GDM1 (cell line): ENCODE data around the gene RAX.

Experiments
- DNase-seq: peaks from one replicate; lab custom pipeline; 2025; lab: John Stamatoyannopoulos, UW

The RAX gene

GRCh38 chr18:59272891-59273758, at the start of gene RAX:
TSS of gene RAX (minus strand) at chr18:59273454. CDS start at chr18:59273206, 248 bp downstream.
- DNase-seq: no peak

GRCh38 chr18:59318460-59319050, 45.3 kb upstream of the RAX start, which contains the start of gene CPLX4:
TSS of gene CPLX4 (minus strand) at chr18:59318649. CDS start at chr18:59318462, 187 bp downstream.
- DNase-seq: no peak

- no peak for DNase-seq
Observed at GRCh38 chr18:59311631-59312030, 38.4 kb upstream of the RAX start.

GRCh38 chr18:59308938-59309260, 35.6 kb upstream of the RAX start:
- DNase-seq: no peak

- peak; percentile 19 for DNase-seq
Observed at GRCh38 chr18:59308248-59308937, 35.1 kb upstream of the RAX start.

GRCh38 chr18:59306640-59307039, 33.4 kb upstream of the RAX start:
- no peak for DNase-seq

GRCh38 chr18:59305295-59305694, 32.0 kb upstream of the RAX start:
- no peak for DNase-seq

- no peak for DNase-seq
Observed at GRCh38 chr18:59303656-59304195, 30.5 kb upstream of the RAX start.

GRCh38 chr18:59303006-59303405, 29.8 kb upstream of the RAX start:
- no peak for DNase-seq

GRCh38 chr18:59301929-59302328, 28.7 kb upstream of the RAX start:
- DNase-seq: no peak

GRCh38 chr18:59300676-59301285, 27.5 kb upstream of the RAX start:
- no peak for DNase-seq

GRCh38 chr18:59298871-59299270, 25.6 kb upstream of the RAX start:
- DNase-seq: no peak

- DNase-seq: no peak
Observed at GRCh38 chr18:59293317-59293716, 20.1 kb upstream of the RAX start.

- no peak for DNase-seq
Observed at GRCh38 chr18:59286341-59286740, 13.1 kb upstream of the RAX start.

- DNase-seq: no peak
Observed at GRCh38 chr18:59282341-59282740, 9.1 kb upstream of the RAX start.

GRCh38 chr18:59279722-59280121, 6.5 kb upstream of the RAX start:
- DNase-seq: no peak

- no peak for DNase-seq
Observed at GRCh38 chr18:59279193-59279592, 5.9 kb upstream of the RAX start.

- no peak for DNase-seq
Observed at GRCh38 chr18:59278793-59279192, 5.5 kb upstream of the RAX start.

- DNase-seq: no peak
Observed at GRCh38 chr18:59276047-59276446, 2.8 kb upstream of the RAX start.

GRCh38 chr18:59275406-59275949, 2.2 kb upstream of the RAX start:
- no peak for DNase-seq

- no peak for DNase-seq
Observed at GRCh38 chr18:59274533-59274928, 1.3 kb upstream of the RAX start.
